ENCODE data around the gene TNNC2.
"Not testable (repeated sequence)": the region's sequence is repeated elsewhere in the genome, so short reads cannot be mapped to it uniquely, and the experiment has no call there.

TNNC2 gene

DNA sequence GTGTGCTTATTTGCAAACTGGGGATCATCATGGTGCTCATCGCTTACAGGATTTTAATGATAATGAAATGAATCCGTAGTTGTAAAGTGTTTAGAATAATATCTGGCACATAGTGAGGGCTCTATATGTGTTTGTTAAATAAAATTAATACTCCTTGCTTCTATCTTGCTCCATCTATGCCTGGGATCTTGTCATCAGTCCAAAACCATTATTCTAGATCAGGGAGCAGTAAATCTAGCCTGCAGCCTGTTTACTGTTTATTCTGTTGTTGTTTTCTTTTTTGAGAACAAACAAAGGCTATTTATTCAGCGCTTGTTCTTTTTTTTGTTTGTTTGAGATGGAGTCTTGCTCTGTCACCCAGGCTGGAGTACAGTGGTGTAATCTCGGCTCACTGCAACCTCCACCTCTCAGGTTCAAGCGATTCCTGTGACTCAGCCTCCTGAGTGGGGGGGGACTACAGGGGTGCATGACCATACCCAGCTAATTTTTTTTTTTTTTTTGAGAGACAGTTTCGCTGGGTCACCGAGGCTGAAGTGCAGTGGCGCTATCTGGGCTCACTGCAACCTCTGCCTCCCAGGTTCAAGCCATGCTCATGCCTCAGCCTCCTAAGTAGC lies 22.0 kb upstream of the TNNC2 start:
- DNase-seq = no peak

GRCh38 chr20:45848421-45848820 lies 21.3 kb upstream of the TNNC2 start:
- DNase-seq = no peak

DNA sequence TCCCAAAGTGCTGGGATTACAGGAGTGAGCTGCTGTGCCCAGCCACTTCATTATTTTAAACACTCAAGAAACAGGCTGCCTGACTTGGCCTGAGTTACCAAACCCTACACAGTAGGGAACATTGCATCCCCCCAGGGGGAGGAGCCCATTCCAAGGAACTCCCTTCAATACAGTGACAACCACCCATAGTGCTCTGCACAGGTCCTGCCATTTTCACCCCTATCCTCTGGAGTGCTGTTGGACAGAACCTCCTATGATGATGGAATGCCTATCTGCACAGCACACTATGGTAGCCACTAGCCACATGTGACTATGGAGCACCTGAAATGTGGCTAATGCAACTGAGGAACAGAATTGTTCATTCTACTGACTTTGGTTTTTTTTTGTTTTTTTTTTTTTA lies 18.3 kb upstream of the TNNC2 start:
- no peak for DNase-seq

DNA sequence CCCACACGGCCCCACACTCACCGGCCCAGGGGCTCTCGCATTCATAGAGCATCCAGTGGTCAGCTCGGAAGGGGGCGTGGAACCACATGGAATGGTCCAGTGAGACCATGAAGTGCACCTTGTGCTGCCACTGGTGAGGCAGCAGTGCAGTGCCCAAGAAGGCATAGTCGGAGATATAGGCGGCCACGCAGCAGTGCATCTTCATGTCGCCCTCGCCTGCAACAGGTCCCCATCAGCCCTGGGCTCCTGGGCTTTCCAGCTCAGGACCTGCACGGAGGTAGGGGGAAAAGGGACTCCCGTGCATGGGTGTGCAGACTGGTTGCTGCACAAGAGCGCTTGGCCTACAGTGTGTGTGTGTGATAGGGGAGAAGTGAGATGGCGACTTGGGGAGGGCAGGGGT lies 16.4 kb upstream of the TNNC2 start:
- DNase-seq = no peak

GRCh38 chr20:45842169-45842812 lies 15.2 kb upstream of the TNNC2 start:
- DNase-seq = no peak

DNA sequence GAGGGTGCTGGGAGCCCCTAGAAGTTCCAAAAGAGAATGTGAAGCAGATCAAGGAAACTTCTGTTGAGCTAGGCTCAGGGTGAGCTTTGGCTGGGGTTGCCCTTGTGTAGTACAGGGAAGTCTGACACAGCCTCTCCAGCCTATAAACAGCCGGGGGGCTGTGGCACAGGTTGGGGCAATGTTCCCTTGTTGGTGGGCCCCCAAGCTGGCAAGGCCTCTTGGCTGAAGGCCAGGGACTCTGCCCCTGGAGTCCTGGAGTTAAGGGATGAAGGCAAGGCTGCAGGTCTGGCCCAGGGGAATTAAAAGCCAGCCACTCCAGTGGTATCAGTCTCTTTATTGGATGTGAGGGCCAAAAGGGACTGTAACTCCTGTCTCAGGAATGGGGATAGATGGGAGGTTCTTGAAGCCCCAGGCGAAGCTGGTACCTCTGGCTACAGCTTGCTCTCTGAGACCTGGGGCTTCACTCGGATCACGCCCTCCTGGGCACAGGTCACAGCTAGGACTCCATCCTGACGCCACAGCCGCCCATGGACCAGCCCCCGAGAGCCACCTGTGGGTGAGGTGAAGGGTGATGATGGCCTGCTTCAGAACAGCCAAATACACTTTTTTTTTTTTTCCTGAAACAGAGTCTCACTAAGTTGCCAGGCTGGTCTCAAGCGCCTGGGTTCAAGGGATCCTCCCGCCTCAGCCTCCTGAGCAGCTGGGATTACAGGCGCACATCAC lies 14.5 kb upstream of the TNNC2 start:
- DNase-seq = no peak

DNA sequence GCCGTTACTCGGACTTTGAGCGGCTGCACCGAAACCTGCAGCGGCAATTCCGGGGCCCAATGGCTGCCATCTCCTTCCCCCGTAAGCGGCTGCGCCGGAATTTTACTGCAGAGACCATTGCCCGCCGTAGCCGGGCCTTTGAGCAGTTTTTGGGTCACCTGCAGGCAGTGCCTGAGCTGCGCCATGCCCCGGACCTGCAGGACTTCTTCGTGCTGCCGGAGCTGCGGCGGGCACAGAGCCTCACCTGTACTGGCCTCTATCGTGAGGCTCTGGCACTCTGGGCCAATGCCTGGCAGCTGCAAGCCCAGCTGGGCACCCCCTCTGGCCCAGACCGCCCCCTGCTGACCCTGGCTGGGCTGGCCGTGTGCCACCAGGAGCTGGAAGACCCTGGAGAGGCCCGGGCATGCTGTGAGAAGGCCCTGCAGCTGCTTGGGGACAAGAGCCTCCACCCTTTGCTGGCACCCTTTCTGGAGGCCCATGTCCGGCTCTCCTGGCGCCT lies 13.6 kb upstream of the TNNC2 start:
- DNase-seq = peak in 1 of 51 donors; percentile 17

DNA sequence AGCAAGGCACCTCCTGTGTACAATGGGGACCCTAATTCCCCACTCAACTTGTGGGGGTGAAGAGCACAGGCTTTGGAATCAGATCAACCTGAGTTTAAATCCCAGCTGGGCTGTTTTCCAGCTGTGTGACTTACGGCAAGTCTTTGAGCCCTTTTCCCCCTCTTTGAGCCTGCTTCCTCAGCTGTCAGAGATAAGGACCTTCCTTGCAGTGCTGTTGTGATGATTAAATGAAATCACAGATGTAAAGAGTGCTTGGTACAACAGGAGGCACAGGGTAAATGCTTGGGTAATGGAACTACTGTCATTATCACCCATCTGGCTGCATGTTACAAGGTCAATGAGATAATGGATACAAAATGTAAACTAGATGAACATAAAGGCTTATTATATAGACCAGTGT lies 9.7 kb upstream of the TNNC2 start:
- no peak for DNase-seq

- peak in 9 of 51 donors; percentile 13 to 42 (median 24) for DNase-seq
These were observed 8.7 kb upstream of the TNNC2 start for GRCh38 chr20:45835825-45836224.

DNA sequence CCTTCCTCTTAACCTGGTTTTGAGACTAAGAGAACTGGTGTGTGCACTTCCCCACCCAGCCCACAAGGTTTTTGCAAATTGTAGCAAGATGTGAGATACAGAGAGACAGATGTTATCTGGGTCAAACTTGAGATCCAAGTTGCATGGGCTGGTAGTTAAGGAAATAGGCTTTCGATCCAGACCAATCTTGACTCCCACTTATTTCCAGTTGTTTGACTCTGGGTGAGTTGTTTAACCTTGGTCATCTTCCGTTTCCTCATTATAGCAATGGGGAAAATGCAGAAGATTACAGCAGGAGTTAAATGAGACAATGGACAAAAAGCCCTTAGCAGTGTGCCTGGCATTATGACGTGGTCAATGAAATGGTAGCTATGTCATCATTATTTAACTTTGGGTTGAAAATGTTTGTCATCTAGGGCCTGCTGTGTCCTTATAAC lies 8.2 kb upstream of the TNNC2 start:
- DNase-seq = no peak

DNA sequence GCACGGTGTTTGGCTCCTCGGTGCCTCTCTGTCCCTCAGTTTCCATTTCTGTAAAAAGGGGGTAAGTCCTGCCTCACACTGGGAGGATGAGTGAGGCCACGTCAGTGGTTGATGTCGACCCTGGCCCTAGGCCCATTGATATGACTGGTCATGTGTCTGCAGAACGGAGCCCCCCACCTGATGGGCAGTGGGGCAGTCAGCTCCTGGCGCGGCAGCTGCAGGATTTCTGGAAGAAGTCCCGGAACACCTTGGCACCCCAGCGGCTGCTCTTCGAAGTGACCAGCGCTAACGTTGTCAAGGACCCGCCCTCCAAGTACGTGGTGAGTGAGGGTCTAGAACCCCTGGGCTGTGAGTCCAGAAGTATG lies 7.7 kb upstream of the TNNC2 start:
- DNase-seq = no peak

DNA sequence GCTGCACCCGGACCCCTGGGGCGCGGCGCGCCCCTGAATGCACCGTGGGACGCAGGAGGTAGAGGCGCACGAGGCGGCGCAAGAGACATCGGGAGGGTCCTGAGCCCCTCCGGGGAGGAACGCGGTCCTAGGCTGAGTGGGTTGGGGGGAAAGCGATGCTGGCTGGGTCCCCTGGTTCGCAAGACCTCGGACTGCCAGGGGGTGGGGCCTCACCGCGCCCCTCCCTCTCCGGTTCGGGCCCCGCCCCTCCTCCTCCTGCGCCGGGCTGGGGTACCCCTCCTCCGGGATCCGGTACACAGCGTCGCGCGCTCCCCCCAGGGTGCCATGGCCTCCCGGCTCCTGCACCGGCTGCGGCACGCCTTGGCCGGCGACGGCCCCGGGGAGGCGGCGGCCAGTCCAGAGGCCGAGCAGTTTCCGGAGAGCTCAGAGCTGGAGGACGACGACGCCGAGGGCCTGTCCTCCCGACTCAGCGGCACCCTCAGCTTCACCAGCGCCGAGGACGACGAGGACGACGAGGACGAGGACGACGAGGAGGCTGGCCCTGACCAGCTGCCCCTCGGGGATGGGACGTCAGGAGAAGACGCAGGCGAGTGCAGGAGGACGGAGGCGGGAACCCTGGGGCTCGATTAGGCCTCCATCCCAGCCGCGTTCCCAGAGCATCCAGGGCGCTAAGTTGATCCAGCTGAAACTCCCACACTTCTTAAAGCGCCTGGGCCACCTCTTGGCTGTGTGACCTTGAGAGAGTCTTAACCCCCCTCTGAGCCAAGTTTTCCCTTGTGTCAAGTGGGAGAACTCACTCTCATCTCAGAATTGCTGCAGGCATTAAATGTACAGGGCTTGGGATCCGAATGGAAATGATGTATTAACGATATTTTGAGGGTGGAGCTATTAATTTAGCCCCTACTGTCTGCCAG lies 7.0 kb upstream of the TNNC2 start:
- DNase-seq = peak in 48 of 51 donors; percentile 23 to 86 (median 66)

DNA sequence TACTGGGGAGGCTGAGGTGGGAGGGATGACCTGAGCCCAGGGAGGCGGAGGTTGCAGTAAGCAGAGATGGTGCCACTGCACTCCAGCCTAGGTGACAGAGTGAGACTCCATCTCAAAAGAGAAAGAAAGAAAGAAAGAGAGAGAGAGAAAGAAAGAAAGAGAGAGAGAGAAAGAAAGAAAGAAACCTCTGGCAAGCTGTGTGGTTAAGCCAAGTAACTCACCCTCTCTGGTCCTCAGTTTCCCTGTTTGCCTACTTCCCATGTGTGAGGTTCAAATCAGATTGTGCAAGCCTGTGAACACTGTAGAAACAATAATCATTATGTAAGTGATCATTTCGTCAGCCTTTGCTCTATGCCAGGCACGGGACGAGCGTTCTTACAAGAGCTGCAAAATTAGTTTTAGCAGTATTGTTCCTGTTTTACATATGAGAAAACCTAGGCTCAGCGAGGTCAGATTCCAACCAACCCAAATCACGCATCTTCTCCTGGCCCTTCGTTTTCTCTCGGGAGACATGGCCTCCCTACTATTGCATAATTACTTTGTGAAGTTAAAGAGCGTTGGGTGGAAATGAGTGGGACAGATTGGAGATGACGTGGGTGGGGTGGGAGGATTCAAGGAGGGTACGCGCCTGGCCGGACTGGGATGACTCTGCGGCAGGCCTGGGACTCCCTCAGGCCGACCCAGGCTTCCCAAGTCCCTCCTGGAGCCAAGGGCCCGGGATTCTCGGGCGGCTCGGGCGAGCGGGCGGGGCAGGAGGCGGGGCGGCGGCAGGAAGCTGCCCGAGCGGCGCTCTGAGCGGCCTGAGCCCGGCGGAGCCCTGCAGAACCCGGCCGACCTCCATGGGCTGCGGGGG lies 6.1 kb upstream of the TNNC2 start, which contains the start of gene SNX21:
SNX21 (plus strand) TSS at position 770 of the 853 bp plus-strand sequence. CDS start 121 bp downstream, outside the sequence.
- DNase-seq = peak in 47 of 51 donors; percentile 23 to 86 (median 65)

GRCh38 chr20:45832619-45833018 lies 5.5 kb upstream of the TNNC2 start:
- DNase-seq = no peak

GRCh38 chr20:45829673-45830106 lies 2.6 kb upstream of the TNNC2 start:
- DNase-seq = not testable (repeated sequence)

DNA sequence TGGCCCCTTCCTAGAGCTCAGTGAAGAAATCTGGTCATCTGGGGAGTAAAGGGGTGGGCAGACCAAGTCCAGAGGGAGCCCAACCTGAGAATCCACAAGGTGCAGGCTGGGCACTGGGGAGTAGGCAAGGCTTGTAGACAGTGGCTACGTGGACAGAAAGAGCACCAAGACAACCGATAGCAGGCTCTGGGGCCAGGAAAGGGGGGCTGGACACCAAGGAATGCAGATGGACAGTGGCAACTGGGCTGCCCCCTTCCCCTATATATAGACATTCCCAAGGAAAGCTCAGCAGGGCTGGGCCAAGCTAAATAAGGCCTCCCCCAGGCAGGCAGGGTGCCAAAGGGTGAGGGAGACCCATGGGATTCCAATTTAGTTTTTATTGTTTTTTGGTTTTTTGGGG lies 1.5 kb upstream of the TNNC2 start:
- DNase-seq = no peak

DNA sequence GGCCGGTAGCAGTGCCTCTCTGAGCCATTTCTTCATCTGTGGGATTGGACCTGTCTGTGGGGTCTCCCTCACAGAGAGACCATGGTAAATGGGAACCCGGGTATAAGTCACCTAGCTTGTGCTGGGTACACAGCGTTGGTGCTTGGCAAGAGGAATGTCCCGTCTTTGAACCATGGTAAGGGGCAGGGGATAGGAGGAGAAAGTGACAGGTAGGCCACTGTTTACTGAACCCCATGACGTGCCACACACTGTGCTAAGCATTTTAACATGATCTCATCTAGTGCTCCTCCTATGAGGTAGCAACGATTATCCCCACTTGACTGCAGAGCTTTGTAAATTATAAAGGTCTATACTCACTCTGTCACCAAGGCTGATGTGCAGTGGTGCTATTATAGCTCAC lies 600 bp upstream of the TNNC2 start:
- no peak for DNase-seq

DNA sequence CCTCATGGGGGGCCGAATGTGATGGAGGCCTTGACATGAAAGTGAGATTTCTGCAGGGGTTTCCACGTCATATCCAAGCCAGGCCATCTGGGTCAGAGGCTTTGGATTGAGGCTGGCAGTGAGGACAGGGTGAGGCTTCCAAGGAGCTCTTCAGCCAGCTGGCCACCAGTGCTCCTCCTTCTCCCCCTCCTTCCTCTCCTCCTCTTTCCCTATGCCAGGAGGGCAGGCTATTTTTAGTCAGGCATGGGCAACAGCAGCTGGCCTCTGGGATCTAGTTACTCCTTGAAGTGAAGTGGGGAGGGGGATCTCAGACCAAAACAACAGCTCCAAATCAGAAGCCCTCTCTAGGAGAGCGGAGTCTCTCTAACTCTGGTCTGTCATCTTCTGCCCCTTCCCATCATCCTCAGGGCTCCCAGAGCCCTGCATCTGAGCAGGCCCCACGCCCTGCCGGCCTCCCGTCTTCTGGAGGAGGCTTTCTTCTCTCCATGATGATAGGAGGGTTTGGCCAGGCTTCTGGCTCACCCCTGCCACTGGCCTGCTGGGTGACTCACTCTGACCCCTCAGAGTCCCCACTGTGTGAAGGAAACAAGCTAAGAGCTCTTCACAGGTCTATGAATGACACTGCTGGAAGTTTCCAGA lies 612 bp downstream of the TNNC2 start:
- peak in 4 of 51 donors; percentile 17 to 53 (median 26) for DNase-seq

DNA sequence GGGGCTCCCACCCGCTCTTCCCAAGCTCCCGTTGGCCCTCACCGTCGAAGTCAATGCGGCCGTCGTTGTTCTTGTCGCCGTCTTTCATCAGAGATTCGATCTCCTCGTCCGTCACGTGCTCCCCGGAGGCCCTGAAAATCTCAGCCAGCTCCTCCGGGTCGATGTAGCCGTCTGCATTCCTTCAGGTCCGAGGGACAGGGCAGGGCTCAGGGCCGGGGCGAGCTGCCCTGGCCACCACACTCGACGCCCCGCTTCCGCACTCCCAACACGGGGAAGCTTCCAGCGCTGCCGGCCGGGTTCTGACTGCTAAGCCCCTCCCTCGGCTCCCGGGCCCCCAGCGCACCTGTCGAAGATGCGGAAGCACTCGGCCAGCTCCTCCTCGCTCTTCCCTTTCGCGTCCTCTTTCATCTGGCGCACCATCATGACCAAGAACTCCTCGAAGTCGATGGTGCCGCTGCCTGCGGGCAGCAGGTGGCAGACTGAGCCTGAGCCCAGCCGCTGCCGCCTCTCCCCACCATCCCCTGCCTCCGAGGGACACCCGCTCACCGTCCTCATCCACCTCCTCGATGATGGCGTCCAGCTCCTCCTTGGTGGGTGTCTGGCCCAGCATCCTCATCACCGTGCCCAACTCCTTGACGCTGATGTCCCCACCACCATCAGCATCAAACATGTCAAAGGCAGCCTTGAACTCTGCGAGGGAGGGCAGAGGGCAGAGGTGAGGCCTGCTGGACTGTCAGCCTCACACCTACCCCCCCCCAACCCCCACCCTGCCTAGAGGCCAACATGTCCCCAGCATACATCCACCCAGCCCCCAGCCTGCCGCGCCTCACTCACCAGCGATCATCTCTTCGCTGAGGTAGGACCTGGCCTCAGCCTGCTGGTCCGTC lies 2.9 kb downstream of the TNNC2 start:
- DNase-seq = peak in 6 of 51 donors; percentile 8 to 31 (median 18)
